IMR-90 (cell line): ENCODE results near the gene PPFIA1.

ENCODE experiments used
- BHLHE40 ChIP-seq: fragments of 150-350 bp; IDR thresholded peaks from 2 replicates; pipeline ENCODE4 v1.6.1; 2016; ENCODE audit warnings: mild to moderate bottlenecking, low read depth, low read length
- CEBPB ChIP-seq: IDR thresholded peaks from 2 replicates; pipeline ENCODE4 v1.6.1; 2012; ENCODE audit warnings: low read depth, low read length, improper control_type of control experiment
- FOS ChIP-seq: fragments of 150-350 bp; IDR thresholded peaks from 2 replicates; pipeline ENCODE4 v1.6.1; 2016; ENCODE audit warnings: low read depth, low read length
- MXI1 ChIP-seq: IDR thresholded peaks from 2 replicates; pipeline ENCODE4 v1.6.1; 2012; ENCODE audit warnings: low read depth, mild to moderate bottlenecking, low read length, moderate library complexity, borderline replicate concordance
- NFE2L2 ChIP-seq: fragments of 150-350 bp; IDR thresholded peaks from 2 replicates; pipeline ENCODE4 v1.6.1; 2016; ENCODE audit warnings: low read depth, mild to moderate bottlenecking, low read length
- POLR2A ChIP-seq: IDR thresholded peaks from 2 replicates; pipeline ENCODE4 v1.6.1; 2012; ENCODE audit warnings: mild to moderate bottlenecking, low read depth, low read length
- RAD21 ChIP-seq: IDR thresholded peaks from 2 replicates; pipeline ENCODE4 v1.6.1; 2012; ENCODE audit warnings: low read length, improper control_type of control experiment
- RCOR1 ChIP-seq: IDR thresholded peaks from 2 replicates; pipeline ENCODE4 v1.6.1; 2012; ENCODE audit warnings: mild to moderate bottlenecking, low read length, improper control_type of control experiment; ENCODE audit not compliant: insufficient replicate concordance
- RFX5 ChIP-seq: IDR thresholded peaks from 2 replicates; pipeline ENCODE4 v1.8.0; 2012; ENCODE audit warnings: low read depth, mild to moderate bottlenecking, low read length, moderate library complexity
- SMC3 ChIP-seq: fragments of 150-350 bp; IDR thresholded peaks from 2 replicates; pipeline ENCODE4 v1.6.1; 2016; ENCODE audit warnings: low read depth, mild to moderate bottlenecking, antibody characterized with exemption, low read length, moderate library complexity
- TF ChIP-seq, protein P1 (sequence below): conservative IDR thresholded peaks from 2 replicates; pipeline ENCODE4 v1.5.1; 2012; ENCODE audit warnings: mild to moderate bottlenecking, low read depth, low read length, improper control_type of control experiment
- TF ChIP-seq, protein P2 (sequence below): fragments of 150-350 bp; IDR thresholded peaks from 2 replicates; pipeline ENCODE4 v1.6.1; 2017; ENCODE audit warnings: mild to moderate bottlenecking, antibody characterized with exemption, low read length, low read depth

GRCh38 chr11:70416881-70417280 lies 146.4 kb downstream of the PPFIA1 start:
- TF ChIP-seq, protein P1, sequence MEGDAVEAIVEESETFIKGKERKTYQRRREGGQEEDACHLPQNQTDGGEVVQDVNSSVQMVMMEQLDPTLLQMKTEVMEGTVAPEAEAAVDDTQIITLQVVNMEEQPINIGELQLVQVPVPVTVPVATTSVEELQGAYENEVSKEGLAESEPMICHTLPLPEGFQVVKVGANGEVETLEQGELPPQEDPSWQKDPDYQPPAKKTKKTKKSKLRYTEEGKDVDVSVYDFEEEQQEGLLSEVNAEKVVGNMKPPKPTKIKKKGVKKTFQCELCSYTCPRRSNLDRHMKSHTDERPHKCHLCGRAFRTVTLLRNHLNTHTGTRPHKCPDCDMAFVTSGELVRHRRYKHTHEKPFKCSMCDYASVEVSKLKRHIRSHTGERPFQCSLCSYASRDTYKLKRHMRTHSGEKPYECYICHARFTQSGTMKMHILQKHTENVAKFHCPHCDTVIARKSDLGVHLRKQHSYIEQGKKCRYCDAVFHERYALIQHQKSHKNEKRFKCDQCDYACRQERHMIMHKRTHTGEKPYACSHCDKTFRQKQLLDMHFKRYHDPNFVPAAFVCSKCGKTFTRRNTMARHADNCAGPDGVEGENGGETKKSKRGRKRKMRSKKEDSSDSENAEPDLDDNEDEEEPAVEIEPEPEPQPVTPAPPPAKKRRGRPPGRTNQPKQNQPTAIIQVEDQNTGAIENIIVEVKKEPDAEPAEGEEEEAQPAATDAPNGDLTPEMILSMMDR, result no peak
- TF ChIP-seq RFX5, result no peak
- no peak for TF ChIP-seq BHLHE40
- TF ChIP-seq FOS, result no peak
- no peak for TF ChIP-seq POLR2A
- TF ChIP-seq CEBPB, result no peak
- no peak for TF ChIP-seq MXI1
- no peak for TF ChIP-seq RCOR1
- no peak for TF ChIP-seq SMC3
- no peak for TF ChIP-seq RAD21
- TF ChIP-seq, protein P2, sequence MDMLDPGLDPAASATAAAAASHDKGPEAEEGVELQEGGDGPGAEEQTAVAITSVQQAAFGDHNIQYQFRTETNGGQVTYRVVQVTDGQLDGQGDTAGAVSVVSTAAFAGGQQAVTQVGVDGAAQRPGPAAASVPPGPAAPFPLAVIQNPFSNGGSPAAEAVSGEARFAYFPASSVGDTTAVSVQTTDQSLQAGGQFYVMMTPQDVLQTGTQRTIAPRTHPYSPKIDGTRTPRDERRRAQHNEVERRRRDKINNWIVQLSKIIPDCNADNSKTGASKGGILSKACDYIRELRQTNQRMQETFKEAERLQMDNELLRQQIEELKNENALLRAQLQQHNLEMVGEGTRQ, result no peak
- no peak for TF ChIP-seq NFE2L2
